Colonic mucosa (tissue), 4 donors: Measurements from ENCODE around the gene LUZP2. TPM values are rescaled to one million over a fixed set of nuclear protein-coding genes. Genes with fewer than 3 reads are reported as not detected.

Experiments used
- DNase-seq: peaks from one replicate; pipeline ENCODE4 v3.0.0-alpha.2; 2020
- H3K27ac ChIP-seq: fragments of 200-600 bp; one replicate; pipeline ENCODE4 v1.8.0; 2021
- H3K27me3 ChIP-seq: fragments of 200-600 bp; one replicate; pipeline ENCODE4 v1.8.0; 2021
- H3K36me3 ChIP-seq: fragments of 200-600 bp; one replicate; pipeline ENCODE4 v1.8.0; 2021
- H3K4me1 ChIP-seq: fragments of 200-600 bp; one replicate; pipeline ENCODE4 v1.8.0; 2021; ENCODE audit warnings: mild to moderate bottlenecking
- H3K4me3 ChIP-seq: fragments of 200-600 bp; one replicate; pipeline ENCODE4 v1.8.0; 2021
- H3K9ac ChIP-seq, 2 donors: one replicate each; pipeline ENCODE4 v1.7.0; 2013; ENCODE audit warnings: control low read depth in 2 of 2, low read depth in 2 of 2, low read length in 2 of 2
- H3K9me3 ChIP-seq: fragments of 200-600 bp; one replicate; pipeline ENCODE4 v1.8.0; 2021
- intact Hi-C: fragments of 100-400 bp; cut with DNase I; formaldehyde crosslinking; loops from one replicate; pipeline ENCODE4 v1.14.1; 2022
- total RNA-seq, 2 donors: library from RNA; stranded (reverse); fragmentation: NEBNext Ultra II Directional in 1 of 2; extraction: Animal tissue kit (Norgen Biotek cat#: 25700) in 1 of 2; gene quantifications; one replicate each; pipeline ENCODE4 v1.2.1, GENCODE V29; 2021
- TF ChIP-seq, protein P1 (sequence below): fragments of 200-600 bp; IDR thresholded peaks from one replicate; pipeline ENCODE4 v1.8.0; 2022; ENCODE audit warnings: antibody characterized with exemption, mild to moderate bottlenecking
- donor health status: healthy.
- donor health status: DM: no; HTN: no; CAD: no.
- donor health status: DM: no; HTN: no; CAD: no.

LUZP2 gene
- total RNA-seq, 2 donors from 2014 or later, result 0.57 to 1.3 TPM

DNA sequence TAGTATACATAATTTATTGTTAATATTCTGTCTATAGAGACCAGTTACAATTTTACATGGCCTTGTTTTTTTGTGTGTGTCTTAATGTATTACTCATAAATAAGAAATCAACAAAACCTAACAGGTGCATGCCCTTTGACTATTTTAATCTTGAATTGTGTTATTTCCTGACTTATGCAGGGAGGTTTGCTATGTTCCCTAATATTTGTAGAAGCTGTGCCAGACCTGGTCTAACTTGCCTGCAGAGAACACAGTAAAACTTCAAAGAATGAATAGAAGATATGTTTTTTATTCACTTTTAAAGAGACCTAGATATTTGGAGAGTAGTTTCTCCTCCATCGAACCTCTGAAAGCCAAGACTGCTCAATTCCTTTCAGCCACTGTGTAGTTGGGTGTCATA, 234.7 kb downstream of the LUZP2 start:
- Histone ChIP-seq H3K27ac (no peak overlapping the region), H3K4me1 (no peaks in the 10 kb centered on the region), H3K36me3 (no peaks in the 10 kb centered on the region), H3K9me3 (no peaks in the 10 kb centered on the region), H3K9ac (no peak overlapping the region), H3K27me3 (no peaks in the 10 kb centered on the region), H3K4me3 (no peak overlapping the region)
- DNase-seq, result no peak
- intact Hi-C loops, result no loop called here
- TF ChIP-seq, protein P1, sequence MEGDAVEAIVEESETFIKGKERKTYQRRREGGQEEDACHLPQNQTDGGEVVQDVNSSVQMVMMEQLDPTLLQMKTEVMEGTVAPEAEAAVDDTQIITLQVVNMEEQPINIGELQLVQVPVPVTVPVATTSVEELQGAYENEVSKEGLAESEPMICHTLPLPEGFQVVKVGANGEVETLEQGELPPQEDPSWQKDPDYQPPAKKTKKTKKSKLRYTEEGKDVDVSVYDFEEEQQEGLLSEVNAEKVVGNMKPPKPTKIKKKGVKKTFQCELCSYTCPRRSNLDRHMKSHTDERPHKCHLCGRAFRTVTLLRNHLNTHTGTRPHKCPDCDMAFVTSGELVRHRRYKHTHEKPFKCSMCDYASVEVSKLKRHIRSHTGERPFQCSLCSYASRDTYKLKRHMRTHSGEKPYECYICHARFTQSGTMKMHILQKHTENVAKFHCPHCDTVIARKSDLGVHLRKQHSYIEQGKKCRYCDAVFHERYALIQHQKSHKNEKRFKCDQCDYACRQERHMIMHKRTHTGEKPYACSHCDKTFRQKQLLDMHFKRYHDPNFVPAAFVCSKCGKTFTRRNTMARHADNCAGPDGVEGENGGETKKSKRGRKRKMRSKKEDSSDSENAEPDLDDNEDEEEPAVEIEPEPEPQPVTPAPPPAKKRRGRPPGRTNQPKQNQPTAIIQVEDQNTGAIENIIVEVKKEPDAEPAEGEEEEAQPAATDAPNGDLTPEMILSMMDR, result no peak

DNA sequence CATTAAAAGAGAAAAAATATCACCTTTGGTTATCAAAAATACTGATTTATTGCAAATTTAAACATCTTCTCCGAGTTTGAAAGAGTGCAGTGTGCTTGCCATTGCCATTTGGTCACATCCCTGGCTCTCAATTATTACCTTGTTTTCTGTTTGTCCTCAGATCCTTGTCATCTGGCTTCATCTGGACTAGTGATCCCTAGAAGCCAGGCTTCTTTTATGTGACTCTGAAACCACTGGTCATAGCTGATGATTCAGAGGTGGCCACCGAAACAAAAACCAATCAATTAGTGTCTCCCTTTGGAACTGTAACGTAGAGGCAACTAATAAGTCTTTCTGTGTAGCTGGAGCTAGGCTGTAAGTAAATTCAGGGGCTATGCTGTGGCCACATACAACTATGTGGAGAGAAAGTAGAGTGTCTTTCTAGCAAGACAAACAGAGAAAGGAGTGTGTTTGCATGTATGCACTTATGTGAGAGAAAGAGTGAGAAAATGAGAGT, 237.9 kb downstream of the LUZP2 start:
- DNase-seq, result no peak
- H3K36me3 ChIP-seq, result no peaks in the 10 kb centered on the region
- no peaks in the 10 kb centered on the region for H3K27me3 ChIP-seq
- no peak overlapping the region for H3K9ac ChIP-seq
- TF ChIP-seq, protein P1, result no peak
- intact Hi-C loops, result no loop called here
- H3K4me1 ChIP-seq, result no peaks in the 10 kb centered on the region
- no peak overlapping the region for H3K27ac ChIP-seq
- no peak overlapping the region for H3K4me3 ChIP-seq
- no peaks in the 10 kb centered on the region for H3K9me3 ChIP-seq

DNA sequence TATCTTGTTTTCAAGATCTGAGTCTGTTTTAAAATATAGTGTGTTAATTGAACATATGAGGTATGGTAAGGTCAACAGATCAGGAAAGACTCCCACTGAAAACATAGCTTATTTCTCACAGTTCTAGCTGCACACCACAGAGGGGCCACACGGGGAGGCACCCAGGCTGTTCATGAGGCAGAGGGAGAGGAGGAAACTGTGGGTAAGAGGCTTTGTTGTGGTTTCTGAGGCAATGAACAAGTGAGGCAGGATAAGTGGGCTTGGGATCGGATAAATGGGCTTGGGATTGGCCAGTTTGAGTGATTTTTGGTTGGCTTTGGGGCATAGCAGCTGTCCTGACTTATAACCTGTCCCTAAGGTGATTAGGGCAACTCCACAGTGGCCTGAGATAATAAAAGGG, 242.1 kb downstream of the LUZP2 start:
- no peaks in the 10 kb centered on the region for H3K9me3 ChIP-seq
- intact Hi-C loops, result no loop called here
- H3K4me3 ChIP-seq, result no peak overlapping the region
- TF ChIP-seq, protein P1, result no peak
- H3K27ac ChIP-seq, result no peak overlapping the region
- H3K9ac ChIP-seq, result no peak overlapping the region
- DNase-seq, result no peak
- no peaks in the 10 kb centered on the region for H3K27me3 ChIP-seq
- no peaks in the 10 kb centered on the region for H3K4me1 ChIP-seq
- H3K36me3 ChIP-seq, result no peaks in the 10 kb centered on the region

DNA sequence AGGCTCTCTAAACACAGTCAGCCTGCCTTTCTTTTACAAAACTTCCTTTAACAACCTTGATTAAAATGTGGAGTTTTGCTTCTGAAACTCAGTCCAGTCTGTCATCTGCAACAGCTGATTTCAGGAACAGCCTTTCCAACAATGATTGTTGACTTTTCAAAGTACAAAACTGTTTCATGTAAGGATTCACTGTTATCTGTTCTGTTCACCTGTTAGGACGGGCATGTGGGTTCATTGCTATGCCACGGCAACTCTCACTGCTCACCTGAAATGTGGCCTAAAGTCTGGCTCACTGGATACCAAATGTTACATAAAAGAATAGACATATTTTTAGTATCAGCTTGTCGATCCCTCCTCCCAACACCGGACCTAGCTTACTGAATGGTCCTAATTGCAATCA, 242.8 kb downstream of the LUZP2 start:
- no peak overlapping the region for H3K9ac ChIP-seq
- H3K36me3 ChIP-seq, result no peaks in the 10 kb centered on the region
- no peak overlapping the region for H3K4me3 ChIP-seq
- H3K27me3 ChIP-seq, result no peaks in the 10 kb centered on the region
- intact Hi-C loops, result no loop called here
- no peaks in the 10 kb centered on the region for H3K4me1 ChIP-seq
- TF ChIP-seq, protein P1, result no peak
- no peaks in the 10 kb centered on the region for H3K9me3 ChIP-seq
- DNase-seq, result no peak
- H3K27ac ChIP-seq, result no peak overlapping the region

DNA sequence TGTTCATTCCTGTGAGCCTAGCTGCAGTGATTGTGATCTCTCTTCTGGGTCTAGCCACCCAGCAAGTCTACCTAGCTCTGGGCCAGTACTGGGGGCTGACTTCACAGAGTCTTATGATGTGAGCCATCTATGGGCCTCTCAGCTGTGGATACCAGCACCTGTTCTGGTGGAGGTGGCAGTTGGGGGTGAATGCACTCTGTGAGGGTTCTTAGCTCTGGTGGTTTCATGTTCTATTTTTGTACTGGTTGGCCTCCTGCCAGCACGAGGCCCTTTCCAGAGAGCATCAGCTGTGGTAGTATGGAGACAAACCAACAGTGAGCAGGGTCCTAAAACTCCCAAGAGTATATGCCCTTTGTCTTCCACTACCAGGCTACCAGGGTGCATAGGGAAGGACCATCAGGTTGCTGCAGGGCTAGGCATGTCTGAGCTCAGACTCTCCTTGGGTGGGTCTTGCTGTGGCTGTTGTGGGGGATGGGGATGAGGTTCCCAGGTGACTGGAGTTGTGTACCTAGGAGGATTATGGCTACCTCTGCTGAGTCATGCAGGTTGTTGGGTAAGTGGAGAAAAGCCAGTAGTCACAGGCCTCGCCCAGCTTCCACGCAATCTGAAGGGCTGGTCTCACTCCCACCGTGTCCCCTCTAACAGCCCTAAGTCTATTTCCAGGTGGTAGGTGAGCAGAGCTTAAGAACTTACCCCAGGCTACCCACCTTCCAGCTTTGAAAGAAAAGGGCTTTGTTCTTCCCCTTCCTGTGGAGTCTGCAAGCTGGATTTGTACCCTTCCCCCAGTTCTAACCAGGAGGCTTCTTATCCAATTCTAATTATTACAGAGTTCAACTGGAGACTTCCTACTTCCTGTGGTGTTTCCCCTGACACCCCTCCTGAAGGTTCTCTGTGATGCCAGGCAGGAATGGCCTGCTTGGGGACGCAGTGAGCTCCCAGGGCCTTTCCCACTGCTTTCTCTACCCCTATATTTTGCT, 250.7 kb downstream of the LUZP2 start:
- TF ChIP-seq, protein P1, result no peak

More for the DNA sequence above, 250.7 kb downstream of the LUZP2 start:
- intact Hi-C loops, result no loop called here
- Histone ChIP-seq H3K4me1 (no peaks in the 10 kb centered on the region), H3K9me3 (no peaks in the 10 kb centered on the region), H3K27me3 (no peaks in the 10 kb centered on the region), H3K36me3 (no peaks in the 10 kb centered on the region), H3K9ac (no peak overlapping the region), H3K4me3 (no peak overlapping the region), H3K27ac (no peak overlapping the region)
- DNase-seq, result no peak
